Chondrocyte (in vitro differentiated cells): ENCODE results near the gene ATXN7L3. TPM values are rescaled to one million over a fixed set of nuclear protein-coding genes. Genes with fewer than 3 reads are reported as not detected.
"Not testable (repeated sequence)": the region's sequence is repeated elsewhere in the genome, so short reads cannot be mapped to it uniquely, and the experiment has no call there.

Experiments
- DNase-seq: peaks from one replicate; pipeline ENCODE4 v3.0.0; 2021; ENCODE audit warnings: mixed read lengths, low spot score
- H3K27ac Mint-ChIP-seq: one replicate; pipeline ENCODE4 v1.8.0; 2021; ENCODE audit warnings: mild to moderate bottlenecking, moderate library complexity, mixed read lengths; ENCODE audit not compliant: unreplicated experiment
- H3K27me3 Mint-ChIP-seq: 2 replicates; pipeline ENCODE4 v1.8.0; 2021; ENCODE audit warnings: low read depth, mixed read lengths
- H3K36me3 Mint-ChIP-seq: 2 replicates; pipeline ENCODE4 v1.8.0; 2021; ENCODE audit warnings: low read depth, mixed read lengths
- H3K4me1 Mint-ChIP-seq: 2 replicates; pipeline ENCODE4 v1.8.0; 2021; ENCODE audit warnings: low read depth, mild to moderate bottlenecking, mixed read lengths
- H3K4me3 Mint-ChIP-seq: one replicate; pipeline ENCODE4 v1.8.0; 2021; ENCODE audit warnings: mild to moderate bottlenecking, moderate library complexity, mixed read lengths; ENCODE audit not compliant: unreplicated experiment
- H3K9me3 Mint-ChIP-seq: 2 replicates; pipeline ENCODE4 v1.8.0; 2021; ENCODE audit warnings: low read depth, mixed read lengths
- CTCF ChIP-seq: fragments of 200-600 bp; sonication (generic); IDR thresholded peaks from 2 replicates; pipeline ENCODE4 v1.5.0; 2021; ENCODE audit warnings: antibody characterized with exemption, mild to moderate bottlenecking, moderate library complexity
- microRNA-seq: library from miRNA; unstranded; fragments of <30 nt; microRNA quantifications from one replicate; pipeline ENCODE4 v1.2.0, GENCODE V29; 2020; ENCODE audit warnings: borderline number of aligned reads
- total RNA-seq: library from RNA; stranded (reverse); gene quantifications from 3 replicates; pipeline ENCODE4 v1.2.1, GENCODE V29; 2021

The ATXN7L3 gene
- total RNA-seq, 1 donor from 2014 or later = 93.4 TPM

GRCh38 chr17:44144966-44145739, 54.5 kb downstream of the ATXN7L3 start:
- no peak for DNase-seq
- Mint-ChIP-seq H3K4me1 (peaks cover 4% of the 10 kb centered on the region), H3K27me3 (no peaks in the 10 kb centered on the region), H3K27ac (no peak overlapping the region), H3K9me3 (no peaks in the 10 kb centered on the region), H3K4me3 (no peak overlapping the region), H3K36me3 (no peaks in the 10 kb centered on the region)
- no peak for TF ChIP-seq CTCF

GRCh38 chr17:44143921-44144320, 55.8 kb downstream of the ATXN7L3 start:
- not testable (repeated sequence) for H3K27ac Mint-ChIP-seq, H3K9me3 Mint-ChIP-seq, H3K4me1 Mint-ChIP-seq, H3K27me3 Mint-ChIP-seq, DNase-seq, H3K36me3 Mint-ChIP-seq, H3K4me3 Mint-ChIP-seq

Small RNA genes within 50 kb of the gene (microRNA-seq; reads per million reads assigned to microRNA genes)
- gene MIR6782 = not detected

Other genes starting within 250 kb of the ATXN7L3 start
- not detected in 3 replicates for gene PYY, start 245.9 kb downstream of the ATXN7L3 start, total RNA-seq
- 0.40 to 0.51 TPM (median 0.41 TPM) in 3 replicates for gene NAGS, start 195.3 kb downstream of the ATXN7L3 start, total RNA-seq
- gene TMEM101, start 184.9 kb downstream of the ATXN7L3 start, total RNA-seq = 14.1 to 20.4 TPM (median 19.0 TPM) in 3 replicates
- gene LSM12, start 133.2 kb downstream of the ATXN7L3 start, total RNA-seq = 48.3 to 51.0 TPM (median 49.7 TPM) in 3 replicates
- gene G6PC3, start 129.1 kb downstream of the ATXN7L3 start, total RNA-seq = 52.3 to 70.5 TPM (median 59.2 TPM) in 3 replicates
- gene HDAC5, start 76.2 kb downstream of the ATXN7L3 start, total RNA-seq = 46.3 to 51.2 TPM (median 47.0 TPM) in 3 replicates
- 1.3 to 2.8 TPM (median 2.0 TPM) in 3 replicates for gene HROB, start 58.0 kb downstream of the ATXN7L3 start, total RNA-seq
- not detected in 3 replicates for gene ASB16, start 29.2 kb downstream of the ATXN7L3 start, total RNA-seq
- 34.8 to 37.3 TPM (median 35.9 TPM) in 3 replicates for gene TMUB2, start 12.9 kb downstream of the ATXN7L3 start, total RNA-seq
- gene UBTF, start 19.8 kb upstream of the ATXN7L3 start, total RNA-seq = 62.1 to 108 TPM (median 62.9 TPM) in 3 replicates
- not detected in 3 replicates for gene SLC4A1, start 68.3 kb upstream of the ATXN7L3 start, total RNA-seq
- gene RUNDC3A, start 108.7 kb upstream of the ATXN7L3 start, total RNA-seq = 0.40 to 0.77 TPM (median 0.77 TPM) in 3 replicates
- gene SLC25A39, start 124.9 kb upstream of the ATXN7L3 start, total RNA-seq = 78.6 to 95.5 TPM (median 84.1 TPM) in 3 replicates
- gene GRN, start 145.4 kb upstream of the ATXN7L3 start, total RNA-seq = 340 to 401 TPM (median 342 TPM) in 3 replicates
- gene FAM171A2, start 164.0 kb upstream of the ATXN7L3 start, total RNA-seq = 14.8 to 20.6 TPM (median 18.6 TPM) in 3 replicates
- 1.7 to 2.2 TPM (median 2.0 TPM) in 3 replicates for gene ITGA2B, start 189.8 kb upstream of the ATXN7L3 start, total RNA-seq